ENCODE data around the gene MAGEL2.

MAGEL2 gene

GRCh38 chr15:23687143-23687470 is 39.4 kb upstream of the MAGEL2 start, which contains the start of gene NDN:
TSS of gene NDN (minus strand) at chr15:23687305. CDS start at chr15:23687217, 88 bp downstream.
- no peak for DNase-seq
- Histone ChIP-seq H3K9me3 (no peaks in the 10 kb centered on the region), H3K27ac (no peak within 1 kb of the TSS), H3K36me3 (no peaks in the 10 kb centered on the region), H3K4me3 (peak within 1 kb of the TSS; percentile 52 to 53), H3K4me1 (peaks cover 0 to 4% (median 0%) of the 10 kb centered on the region in 4 donors), H3K27me3 (no peaks in the 10 kb centered on the region)
- TF ChIP-seq CTCF (IDR thresholded peaks at IDR 0.05) = no peak
- intact Hi-C loops (cut with DNase I; ENCODE audit: low total_unique reads) = no loop called here

GRCh38 chr15:23686466-23687142 is 38.9 kb upstream of the MAGEL2 start:
- Histone ChIP-seq H3K27ac (no peak overlapping the region), H3K4me3 (peak overlapping the region; percentile 52 to 53), H3K4me1 (peaks cover 0 to 4% (median 0%) of the 10 kb centered on the region in 4 donors), H3K9me3 (no peaks in the 10 kb centered on the region), H3K27me3 (no peaks in the 10 kb centered on the region), H3K36me3 (no peaks in the 10 kb centered on the region)
- DNase-seq = no peak
- intact Hi-C loops (cut with DNase I; ENCODE audit: low total_unique reads) = no loop called here
- TF ChIP-seq CTCF (IDR thresholded peaks at IDR 0.05) = no peak

- intact Hi-C loops (cut with DNase I; ENCODE audit: low total_unique reads) = no loop called here
- H3K4me3 ChIP-seq = no peak overlapping the region
These were observed 23.8 kb upstream of the MAGEL2 start for GRCh38 chr15:23671481-23671880.

GRCh38 chr15:23670970-23671369 is 23.3 kb upstream of the MAGEL2 start:
- H3K36me3 ChIP-seq = no peaks in the 10 kb centered on the region
- no peaks in the 10 kb centered on the region for H3K9me3 ChIP-seq
- intact Hi-C loops (cut with DNase I; ENCODE audit: low total_unique reads) = no loop called here
- no peak for TF ChIP-seq CTCF (IDR thresholded peaks at IDR 0.05)
- DNase-seq = no peak
- H3K27ac ChIP-seq = no peak overlapping the region
- H3K4me1 ChIP-seq = no peaks in the 10 kb centered on the region
- no peaks in the 10 kb centered on the region for H3K27me3 ChIP-seq
- H3K4me3 ChIP-seq = no peak overlapping the region

More at GRCh38 chr15:23671481-23671880, 23.8 kb upstream of the MAGEL2 start:
- H3K4me1 ChIP-seq = no peaks in the 10 kb centered on the region
- no peaks in the 10 kb centered on the region for H3K9me3 ChIP-seq
- H3K27ac ChIP-seq = no peak overlapping the region
- H3K36me3 ChIP-seq = no peaks in the 10 kb centered on the region
- no peaks in the 10 kb centered on the region for H3K27me3 ChIP-seq
- TF ChIP-seq CTCF (IDR thresholded peaks at IDR 0.05) = no peak
- no peak for DNase-seq

GRCh38 chr15:23663232-23663631 is 15.6 kb upstream of the MAGEL2 start:
- Histone ChIP-seq H3K4me3 (no peak overlapping the region), H3K36me3 (no peaks in the 10 kb centered on the region), H3K9me3 (no peaks in the 10 kb centered on the region), H3K4me1 (no peaks in the 10 kb centered on the region), H3K27me3 (no peaks in the 10 kb centered on the region), H3K27ac (no peak overlapping the region)
- no peak for TF ChIP-seq CTCF (IDR thresholded peaks at IDR 0.05)
- intact Hi-C loops (cut with DNase I; ENCODE audit: low total_unique reads) = no loop called here
- no peak for DNase-seq
